Kidney (tissue), 14 donors: ENCODE results near the gene MAN1B1. TPM values are rescaled to one million over a fixed set of nuclear protein-coding genes. Genes with fewer than 3 reads are reported as not detected.

ENCODE experiments used
- DNase-seq, 5 donors: peaks; one replicate each; pipeline ENCODE4 v3.0.0-alpha.2; 2013 to 2020
- FAIRE-seq: peaks from 2 replicates; lab custom pipeline; 2012; peaks lifted over from hg19 to GRCh38; lab: Jason Lieb, UNC
- H3K27ac ChIP-seq, 2 donors: one replicate each; pipeline ENCODE4 v1.7.0; 2013; ENCODE audit warnings: low read depth in 2 of 2, low read length in 2 of 2, inconsistent platforms in 1 of 2
- H3K27me3 ChIP-seq: one replicate; pipeline ENCODE4 v1.7.1; 2013; ENCODE audit warnings: low read length, inconsistent platforms; ENCODE audit not compliant: control insufficient read depth, insufficient read depth
- H3K36me3 ChIP-seq, 3 donors: one replicate each; pipeline versions ENCODE4 v1.7.0 to v1.7.1; 2013; ENCODE audit warnings: low read length in 3 of 3, control low read depth in 1 of 3, inconsistent platforms in 1 of 3; ENCODE audit not compliant: insufficient read depth in 3 of 3, control insufficient read depth in 2 of 3
- H3K4me1 ChIP-seq, 3 donors: one replicate each; pipeline versions ENCODE4 v1.7.0 to v1.7.1; 2013; ENCODE audit warnings: low read length in 3 of 3, inconsistent platforms in 1 of 3, low read depth in 1 of 3; ENCODE audit not compliant: control insufficient read depth in 2 of 3, insufficient read depth in 2 of 3
- H3K4me3 ChIP-seq, 3 donors: one replicate each; pipeline versions ENCODE4 v1.7.0 to v1.8.1; 2013; ENCODE audit warnings: low read length in 3 of 3, control low read depth in 1 of 3, inconsistent platforms in 1 of 3
- H3K9ac ChIP-seq, 3 donors: one replicate each; pipeline versions ENCODE4 v1.7.0 to v1.7.1; 2013; ENCODE audit warnings: low read length in 3 of 3, control low read depth in 1 of 3, inconsistent platforms in 1 of 3
- H3K9me3 ChIP-seq, 3 donors: one replicate each; pipeline versions ENCODE4 v1.7.0 to v1.7.1; 2013; ENCODE audit warnings: low read length in 3 of 3, control low read depth in 1 of 3, inconsistent platforms in 1 of 3; ENCODE audit not compliant: control insufficient read depth in 2 of 3, insufficient read depth in 1 of 3
- intact Hi-C: fragments of 100-400 bp; cut with DNase I; formaldehyde crosslinking; loops from one replicate; pipeline ENCODE4 v1.11.1; 2022
- polyA plus RNA-seq: library from polyadenylated mRNA; stranded (reverse); fragments of 350-450 nt; fragmentation: Illumina TruSeq; extraction: RNeasy Lipid Tissue Mini Kit (QIAGEN cat#74804); gene quantifications from one replicate; pipeline ENCODE4 v1.2.3, GENCODE V29; 2014; ENCODE audit warnings: low read depth, low replicate concordance; ENCODE audit not compliant: insufficient read depth
- total RNA-seq: library from RNA; stranded (reverse); fragmentation: NEBNext Ultra II Directional; extraction: Animal tissue kit (Norgen Biotek cat#: 25700); gene quantifications from one replicate; pipeline ENCODE4 v1.2.1, GENCODE V29; 2021
- TF ChIP-seq, protein P1 (sequence below): IDR thresholded peaks from 3 replicates; pipeline ENCODE4 v1.5.1; 2012; ENCODE audit warnings: mild to moderate bottlenecking, moderate library complexity, borderline replicate concordance; ENCODE audit not compliant: insufficient read depth; ENCODE audit errors: extremely low read depth
- donor health status: control.
- donor health status: control.
- donor health status: control.
- donor health status: control.
- donor health status: control.
- donor health status: DM: yes; HTN: yes; CAD: no.
- donor health status: Normal renal cell carcinoma (clear cell type).

MAN1B1 gene
- total and polyA plus RNA-seq, 2 donors from 2014 or later = 57.3 to 63.2 TPM

DNA sequence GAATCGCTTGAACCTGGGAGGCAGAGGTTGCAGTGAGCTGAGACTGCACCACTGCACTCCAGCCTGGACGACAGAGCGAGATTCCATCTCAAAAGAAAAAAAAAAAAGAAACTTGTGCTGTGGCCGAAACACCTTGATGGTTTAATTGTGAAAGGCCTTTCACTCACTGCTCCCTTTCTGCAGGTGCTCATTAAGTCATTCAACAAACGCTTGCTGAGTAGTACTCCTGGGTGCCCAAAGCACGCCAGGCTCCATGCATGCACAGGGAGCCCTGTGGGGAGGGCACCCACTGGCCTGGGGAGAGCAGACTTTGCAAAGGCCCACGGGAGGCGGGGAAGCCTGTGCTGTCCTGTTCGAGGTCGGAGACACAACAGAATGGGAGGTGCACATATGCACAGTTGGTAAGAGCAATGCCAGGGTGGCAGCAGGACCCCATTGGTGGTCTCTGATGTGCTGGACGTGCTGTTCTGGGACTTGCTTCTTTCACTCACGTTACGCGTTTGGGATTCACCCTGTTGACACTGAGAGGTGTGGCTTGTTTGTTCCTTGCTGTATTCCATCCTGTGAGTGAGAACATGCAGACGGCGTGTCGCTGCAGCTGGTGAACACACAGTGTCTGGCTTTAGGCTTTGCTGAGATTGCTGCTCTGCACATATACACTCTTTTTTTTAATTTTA, 29.9 kb upstream of the MAN1B1 start:
- Histone ChIP-seq H3K27me3 (peaks cover 4% of the 10 kb centered on the region), H3K4me3 (no peak overlapping the region), H3K27ac (no peak overlapping the region), H3K9me3 (no peaks in the 10 kb centered on the region), H3K4me1 (peaks cover 0 to 18% (median 5%) of the 10 kb centered on the region in 3 donors), H3K9ac (no peak overlapping the region), H3K36me3 (no peaks in the 10 kb centered on the region)
- TF ChIP-seq, protein P1, sequence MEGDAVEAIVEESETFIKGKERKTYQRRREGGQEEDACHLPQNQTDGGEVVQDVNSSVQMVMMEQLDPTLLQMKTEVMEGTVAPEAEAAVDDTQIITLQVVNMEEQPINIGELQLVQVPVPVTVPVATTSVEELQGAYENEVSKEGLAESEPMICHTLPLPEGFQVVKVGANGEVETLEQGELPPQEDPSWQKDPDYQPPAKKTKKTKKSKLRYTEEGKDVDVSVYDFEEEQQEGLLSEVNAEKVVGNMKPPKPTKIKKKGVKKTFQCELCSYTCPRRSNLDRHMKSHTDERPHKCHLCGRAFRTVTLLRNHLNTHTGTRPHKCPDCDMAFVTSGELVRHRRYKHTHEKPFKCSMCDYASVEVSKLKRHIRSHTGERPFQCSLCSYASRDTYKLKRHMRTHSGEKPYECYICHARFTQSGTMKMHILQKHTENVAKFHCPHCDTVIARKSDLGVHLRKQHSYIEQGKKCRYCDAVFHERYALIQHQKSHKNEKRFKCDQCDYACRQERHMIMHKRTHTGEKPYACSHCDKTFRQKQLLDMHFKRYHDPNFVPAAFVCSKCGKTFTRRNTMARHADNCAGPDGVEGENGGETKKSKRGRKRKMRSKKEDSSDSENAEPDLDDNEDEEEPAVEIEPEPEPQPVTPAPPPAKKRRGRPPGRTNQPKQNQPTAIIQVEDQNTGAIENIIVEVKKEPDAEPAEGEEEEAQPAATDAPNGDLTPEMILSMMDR = no peak
- intact Hi-C loops = no loop called here
- no peak for FAIRE-seq
- DNase-seq = no peak

DNA sequence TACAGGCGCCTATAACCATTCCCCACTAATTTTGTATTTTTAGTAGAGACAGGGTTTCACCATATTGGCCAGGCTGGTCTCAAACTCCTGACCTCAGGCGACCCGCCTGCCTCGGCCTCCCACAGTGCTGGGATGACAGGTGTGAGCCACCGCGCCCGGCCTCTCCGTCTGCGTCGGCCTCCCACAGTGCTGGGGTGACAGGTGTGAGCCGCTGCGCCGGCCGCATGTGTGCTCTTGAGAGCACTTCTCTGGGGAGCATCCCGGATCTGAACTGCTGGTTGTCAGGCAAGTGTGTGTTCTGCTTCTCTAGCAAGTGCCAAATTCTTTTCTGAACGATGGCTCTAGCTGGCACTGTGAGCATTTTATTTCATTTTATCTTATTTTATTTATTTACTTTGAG, 29.2 kb upstream of the MAN1B1 start:
- peaks cover 2% of the 10 kb centered on the region for H3K27me3 ChIP-seq
- H3K4me3 ChIP-seq = no peak overlapping the region
- intact Hi-C loops = no loop called here
- TF ChIP-seq, protein P1 = no peak
- H3K9ac ChIP-seq = no peak overlapping the region
- H3K27ac ChIP-seq = no peak overlapping the region
- peaks cover 0 to 18% (median 5%) of the 10 kb centered on the region in 3 donors for H3K4me1 ChIP-seq
- no peaks in the 10 kb centered on the region for H3K9me3 ChIP-seq
- FAIRE-seq = no peak
- no peaks in the 10 kb centered on the region for H3K36me3 ChIP-seq
- DNase-seq = no peak

DNA sequence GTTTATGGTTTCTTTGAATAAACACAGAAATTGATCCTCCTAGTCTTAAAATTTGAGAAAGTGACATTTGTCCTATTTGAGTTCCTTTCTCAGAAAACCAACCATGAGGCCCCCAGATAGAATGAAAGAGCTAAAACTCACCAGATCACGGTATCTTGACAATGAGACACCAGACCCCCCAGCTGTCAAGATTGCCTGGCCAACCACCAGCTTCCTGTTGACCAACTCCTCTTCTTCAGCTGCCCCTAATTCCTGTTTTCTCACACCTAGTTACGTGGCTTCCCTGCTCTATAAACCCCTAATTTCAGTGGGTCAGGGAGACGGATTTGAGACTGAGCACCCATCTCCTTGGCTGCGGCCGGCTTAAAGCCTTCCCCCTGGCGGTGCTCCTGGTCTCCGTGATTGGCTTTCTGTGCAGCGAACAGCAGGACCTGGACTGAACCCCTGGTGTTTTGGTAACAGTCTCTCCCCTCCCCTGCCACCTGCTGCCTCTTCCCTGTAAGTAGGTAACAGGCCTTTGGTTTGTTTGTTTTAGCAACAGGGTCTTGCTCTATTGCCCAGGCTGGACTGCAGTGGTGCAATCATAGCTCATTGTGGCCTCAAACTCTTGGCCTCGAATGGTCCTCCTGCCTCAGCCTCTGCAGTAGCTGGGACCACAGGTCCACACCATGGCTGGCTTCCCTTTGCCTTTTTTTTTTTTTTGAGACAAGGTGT, 28.1 kb upstream of the MAN1B1 start:
- no peak for FAIRE-seq
- Histone ChIP-seq H3K27me3 (no peaks in the 10 kb centered on the region), H3K36me3 (no peaks in the 10 kb centered on the region), H3K27ac (no peak overlapping the region), H3K9ac (no peak overlapping the region), H3K4me1 (peaks cover 0 to 12% (median 5%) of the 10 kb centered on the region in 3 donors), H3K4me3 (no peak overlapping the region), H3K9me3 (no peaks in the 10 kb centered on the region)
- TF ChIP-seq, protein P1 = no peak
- DNase-seq = no peak
- intact Hi-C loops = no loop called here
